Activated CD4-positive, alpha-beta T cell treated with anti-CD3 and anti-CD28 coated beads for 48 hours (primary cell): ENCODE measurements around the gene RNASE8.

Experiments
- DNase-seq: peaks from one replicate; pipeline ENCODE4 v3.0.0-alpha.2; 2020

The RNASE8 gene

GRCh38 chr14:21074398-21075272 is 17.0 kb downstream of the RNASE8 start:
- no peak for DNase-seq

- DNase-seq = no peak
Measured at GRCh38 chr14:21075719-21076437, 18.3 kb downstream of the RNASE8 start.

GRCh38 chr14:21077672-21078071 is 20.1 kb downstream of the RNASE8 start:
- no peak for DNase-seq

- no peak for DNase-seq
Measured at GRCh38 chr14:21078287-21078686, 20.7 kb downstream of the RNASE8 start.

GRCh38 chr14:21078726-21079125 is 21.1 kb downstream of the RNASE8 start:
- no peak for DNase-seq

- no peak for DNase-seq
Measured at GRCh38 chr14:21081521-21082142, 24.0 kb downstream of the RNASE8 start.

- DNase-seq = no peak
Measured at GRCh38 chr14:21083565-21084325, 26.1 kb downstream of the RNASE8 start.

- DNase-seq = no peak
Measured at GRCh38 chr14:21084396-21084795, 26.8 kb downstream of the RNASE8 start.

GRCh38 chr14:21084998-21085853 is 27.6 kb downstream of the RNASE8 start:
- DNase-seq = no peak

- DNase-seq = no peak
Measured at GRCh38 chr14:21086908-21087293, 29.3 kb downstream of the RNASE8 start.

- DNase-seq = no peak
Measured at GRCh38 chr14:21087294-21088091, 29.9 kb downstream of the RNASE8 start.

GRCh38 chr14:21088687-21089086 is 31.1 kb downstream of the RNASE8 start:
- DNase-seq = no peak

- no peak for DNase-seq
Measured at GRCh38 chr14:21089271-21089670, 31.6 kb downstream of the RNASE8 start.

GRCh38 chr14:21089877-21090193 is 32.2 kb downstream of the RNASE8 start:
- no peak for DNase-seq

- peak; percentile 61 for DNase-seq
Measured at GRCh38 chr14:21090194-21090939, 32.7 kb downstream of the RNASE8 start.

GRCh38 chr14:21090940-21091663 is 33.5 kb downstream of the RNASE8 start:
- DNase-seq = no peak

- no peak for DNase-seq
Measured at GRCh38 chr14:21091821-21092272, 34.2 kb downstream of the RNASE8 start.

- peak; percentile 95 for DNase-seq
Measured at GRCh38 chr14:21092273-21093011, 34.8 kb downstream of the RNASE8 start.

- no peak for DNase-seq
Measured at GRCh38 chr14:21093018-21093417, 35.4 kb downstream of the RNASE8 start.
